Gastrocnemius medialis (tissue), 4 donors: ENCODE data around the gene EPHA5.

ENCODE experiments used
- POLR2A ChIP-seq, 2 donors: fragments of 450-650 bp; IDR thresholded peaks; one replicate each; pipeline ENCODE4 v1.6.1; 2017; ENCODE audit warnings: antibody characterized with exemption in 2 of 2, mild to moderate bottlenecking in 2 of 2, moderate library complexity in 2 of 2
- TF ChIP-seq, protein P1 (sequence below), 5 experiments: fragments of 450-650 bp in 3 of 5; fragments of 200-600 bp in 2 of 5; sonication (generic) in 2 of 5; IDR thresholded peaks in 4 of 5; conservative IDR thresholded peaks in 1 of 5; 1 replicate in 4 of 5; 2 replicates in 1 of 5; pipeline ENCODE4 v1.5.1; 2016 to 2019; ENCODE audit warnings: antibody characterized with exemption in 5 of 5, mild to moderate bottlenecking in 3 of 5, moderate library complexity in 3 of 5

DNA sequence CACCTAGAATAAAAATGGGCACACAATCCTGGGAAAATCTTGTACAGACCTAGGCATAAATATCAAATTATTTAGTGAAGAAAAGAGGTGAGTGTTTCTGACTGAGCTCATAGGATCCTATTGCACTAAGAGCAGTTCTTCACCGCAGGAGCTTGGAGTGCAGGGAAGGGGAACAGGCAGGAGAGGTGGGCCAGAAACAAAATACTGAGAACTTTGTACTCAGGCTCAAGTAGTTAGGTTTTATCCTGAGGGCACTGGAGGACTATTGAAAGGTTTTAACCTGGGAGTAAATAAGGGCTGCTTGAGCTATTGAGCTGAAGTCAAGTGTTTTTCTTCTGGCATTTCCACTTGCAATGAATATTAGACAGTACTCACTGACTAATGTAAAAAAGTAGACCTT lies 12.2 kb downstream of the EPHA5 start:
- TF ChIP-seq, protein P1, sequence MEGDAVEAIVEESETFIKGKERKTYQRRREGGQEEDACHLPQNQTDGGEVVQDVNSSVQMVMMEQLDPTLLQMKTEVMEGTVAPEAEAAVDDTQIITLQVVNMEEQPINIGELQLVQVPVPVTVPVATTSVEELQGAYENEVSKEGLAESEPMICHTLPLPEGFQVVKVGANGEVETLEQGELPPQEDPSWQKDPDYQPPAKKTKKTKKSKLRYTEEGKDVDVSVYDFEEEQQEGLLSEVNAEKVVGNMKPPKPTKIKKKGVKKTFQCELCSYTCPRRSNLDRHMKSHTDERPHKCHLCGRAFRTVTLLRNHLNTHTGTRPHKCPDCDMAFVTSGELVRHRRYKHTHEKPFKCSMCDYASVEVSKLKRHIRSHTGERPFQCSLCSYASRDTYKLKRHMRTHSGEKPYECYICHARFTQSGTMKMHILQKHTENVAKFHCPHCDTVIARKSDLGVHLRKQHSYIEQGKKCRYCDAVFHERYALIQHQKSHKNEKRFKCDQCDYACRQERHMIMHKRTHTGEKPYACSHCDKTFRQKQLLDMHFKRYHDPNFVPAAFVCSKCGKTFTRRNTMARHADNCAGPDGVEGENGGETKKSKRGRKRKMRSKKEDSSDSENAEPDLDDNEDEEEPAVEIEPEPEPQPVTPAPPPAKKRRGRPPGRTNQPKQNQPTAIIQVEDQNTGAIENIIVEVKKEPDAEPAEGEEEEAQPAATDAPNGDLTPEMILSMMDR (IDR thresholded peaks at IDR 0.05 in 4 of 5, conservative IDR thresholded peaks at IDR 0.05 in 1 of 5) = no peak
- no peak for TF ChIP-seq POLR2A (IDR thresholded peaks at IDR 0.05)
